ENCODE results near the gene TCERG1L.

The TCERG1L gene

DNA sequence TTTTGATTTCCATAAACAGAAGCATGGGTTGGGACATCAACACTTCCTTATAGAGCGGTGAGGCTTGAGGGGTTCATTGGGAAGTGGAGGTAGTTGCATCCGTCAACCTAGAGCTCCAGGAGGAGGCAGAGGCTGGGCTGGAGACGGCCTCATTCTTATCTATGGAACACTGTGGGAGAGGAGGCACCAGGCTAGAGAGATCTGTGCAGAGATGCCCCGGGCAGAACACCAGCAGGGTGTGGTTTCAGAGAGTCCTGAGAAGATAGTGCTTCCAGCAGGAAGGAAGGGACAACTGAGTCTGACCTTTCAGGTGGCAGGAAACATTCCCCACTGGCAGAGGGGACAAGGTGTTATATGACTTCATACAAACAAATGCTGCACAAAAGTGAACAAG lies 56.7 kb downstream of the TCERG1L start:
- TF ChIP-seq POLR2A (IDR thresholded peaks at IDR 0.05; ENCODE audit: low read depth, low read length), result no peak
- no peak for DNase-seq (ENCODE audit: insufficient read length, low spot score)
- no peak for FAIRE-seq

DNA sequence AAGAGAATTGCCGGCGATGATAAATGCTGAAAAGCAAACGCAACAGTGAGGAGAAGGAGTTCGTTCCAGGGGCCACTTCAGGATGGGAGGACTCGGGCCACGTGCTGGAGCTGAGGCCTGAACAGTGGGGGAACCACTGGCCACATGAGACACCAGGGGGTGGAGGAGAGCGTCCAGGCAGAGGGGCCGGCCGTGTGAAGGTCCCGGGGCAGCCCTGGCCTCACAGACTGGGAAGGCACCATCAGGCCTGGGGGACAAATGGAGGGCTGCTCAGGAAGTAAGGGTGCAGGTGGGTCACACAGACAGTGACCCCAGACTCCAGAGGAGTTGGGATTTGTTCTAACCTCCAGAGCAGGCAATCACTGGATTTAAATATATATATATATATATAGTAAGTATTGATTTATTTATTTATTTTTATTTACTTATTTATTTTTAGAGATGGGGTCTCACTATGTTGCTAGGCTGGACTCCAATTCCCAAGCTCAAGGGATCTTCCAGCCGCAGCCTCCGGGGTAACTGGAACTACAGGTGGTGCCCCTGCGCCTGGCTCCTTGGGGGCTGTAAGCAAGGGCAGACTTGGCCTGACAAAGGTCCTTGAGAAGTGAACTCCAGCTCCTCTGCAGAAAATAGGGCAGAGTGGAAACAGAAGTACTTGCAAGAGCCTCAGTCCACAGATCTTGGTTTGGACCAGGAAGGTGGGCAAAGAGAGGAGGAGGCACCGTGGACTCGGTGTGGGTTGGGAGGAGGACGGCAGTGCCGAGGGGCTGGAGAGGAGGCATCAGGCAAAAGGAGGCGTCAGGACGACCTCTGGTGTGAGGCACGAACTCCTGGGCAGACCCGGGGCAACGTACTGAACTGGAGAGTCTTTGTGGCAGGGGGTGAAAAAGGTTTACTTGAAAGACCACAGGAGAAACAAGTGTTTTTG lies 57.3 kb downstream of the TCERG1L start:
- no peak for FAIRE-seq
- no peak for DNase-seq (ENCODE audit: insufficient read length, low spot score)
- TF ChIP-seq POLR2A (IDR thresholded peaks at IDR 0.05; ENCODE audit: low read depth, low read length), result no peak

DNA sequence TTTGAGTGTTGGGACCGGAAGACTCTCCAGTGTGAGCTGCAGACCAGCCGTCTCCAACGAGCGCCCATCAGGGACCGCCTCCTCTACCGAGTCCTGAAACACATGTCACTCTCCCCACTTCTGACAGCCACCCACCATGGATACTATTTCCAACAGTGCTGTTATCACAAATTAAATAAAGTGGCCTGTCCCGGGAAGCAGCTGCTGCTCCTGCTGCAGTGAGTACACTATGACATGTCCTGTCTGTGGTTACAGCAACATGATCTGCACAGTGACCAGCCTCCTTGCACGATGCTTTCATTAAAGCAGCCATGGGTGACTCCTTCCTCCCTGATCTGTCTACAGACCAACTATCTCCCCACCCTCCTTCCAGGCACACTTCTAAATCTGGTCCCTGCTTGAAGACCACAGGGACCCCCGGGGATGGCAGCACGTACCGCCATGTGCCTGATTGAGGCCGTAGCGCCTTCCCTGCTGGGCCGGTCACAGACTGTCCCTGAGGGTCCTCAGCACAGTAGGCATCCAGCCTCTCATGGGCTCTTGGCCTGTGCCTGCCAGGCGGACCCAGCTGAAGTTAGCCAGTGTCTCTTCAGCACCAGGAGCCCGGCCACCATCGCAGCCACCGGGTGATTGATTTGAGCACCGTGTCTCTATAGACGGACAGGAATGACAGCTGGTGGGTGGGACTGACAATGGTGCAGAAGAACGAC lies 58.8 kb downstream of the TCERG1L start:
- TF ChIP-seq POLR2A (IDR thresholded peaks at IDR 0.05; ENCODE audit: low read depth, low read length), result no peak
- FAIRE-seq (no peak), DNase-seq (ENCODE audit: insufficient read length, low spot score) (no peak)

DNA sequence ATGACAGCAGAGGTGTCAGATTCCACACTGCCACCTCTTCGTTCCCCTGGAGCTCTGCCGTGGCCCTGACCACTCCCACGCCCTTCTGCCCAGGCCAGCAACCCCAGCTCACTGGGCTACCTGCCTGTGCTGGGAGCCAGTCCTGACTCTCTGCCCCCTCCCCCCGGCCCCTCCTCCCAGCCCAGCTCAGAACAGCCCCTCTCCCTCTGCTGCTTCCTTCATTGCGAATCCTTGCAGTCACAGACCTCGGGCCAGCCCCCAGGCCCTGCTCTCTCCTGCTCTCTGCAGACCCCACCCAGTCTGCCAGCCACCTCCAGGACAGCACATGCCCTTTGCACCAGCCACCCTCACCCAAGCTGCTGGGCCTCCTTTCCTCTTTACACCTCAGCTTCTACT lies 60.4 kb downstream of the TCERG1L start:
- DNase-seq (ENCODE audit: insufficient read length, low spot score), result no peak
- FAIRE-seq, result no peak
- TF ChIP-seq POLR2A (IDR thresholded peaks at IDR 0.05; ENCODE audit: low read depth, low read length), result no peak

GRCh38 chr10:131250454-131251145 lies 60.9 kb downstream of the TCERG1L start:
- FAIRE-seq (no peak), DNase-seq (ENCODE audit: insufficient read length, low spot score) (no peak)
- no peak for TF ChIP-seq POLR2A (IDR thresholded peaks at IDR 0.05; ENCODE audit: low read depth, low read length)

- FAIRE-seq, result no peak
- no peak for DNase-seq (ENCODE audit: insufficient read length, low spot score)
- TF ChIP-seq POLR2A (IDR thresholded peaks at IDR 0.05; ENCODE audit: low read depth, low read length), result no peak
Observed at GRCh38 chr10:131249955-131250344, 61.6 kb downstream of the TCERG1L start.

GRCh38 chr10:131249238-131249954 lies 62.1 kb downstream of the TCERG1L start:
- FAIRE-seq (no peak), DNase-seq (ENCODE audit: insufficient read length, low spot score) (no peak)
- TF ChIP-seq POLR2A (IDR thresholded peaks at IDR 0.05; ENCODE audit: low read depth, low read length), result no peak

DNA sequence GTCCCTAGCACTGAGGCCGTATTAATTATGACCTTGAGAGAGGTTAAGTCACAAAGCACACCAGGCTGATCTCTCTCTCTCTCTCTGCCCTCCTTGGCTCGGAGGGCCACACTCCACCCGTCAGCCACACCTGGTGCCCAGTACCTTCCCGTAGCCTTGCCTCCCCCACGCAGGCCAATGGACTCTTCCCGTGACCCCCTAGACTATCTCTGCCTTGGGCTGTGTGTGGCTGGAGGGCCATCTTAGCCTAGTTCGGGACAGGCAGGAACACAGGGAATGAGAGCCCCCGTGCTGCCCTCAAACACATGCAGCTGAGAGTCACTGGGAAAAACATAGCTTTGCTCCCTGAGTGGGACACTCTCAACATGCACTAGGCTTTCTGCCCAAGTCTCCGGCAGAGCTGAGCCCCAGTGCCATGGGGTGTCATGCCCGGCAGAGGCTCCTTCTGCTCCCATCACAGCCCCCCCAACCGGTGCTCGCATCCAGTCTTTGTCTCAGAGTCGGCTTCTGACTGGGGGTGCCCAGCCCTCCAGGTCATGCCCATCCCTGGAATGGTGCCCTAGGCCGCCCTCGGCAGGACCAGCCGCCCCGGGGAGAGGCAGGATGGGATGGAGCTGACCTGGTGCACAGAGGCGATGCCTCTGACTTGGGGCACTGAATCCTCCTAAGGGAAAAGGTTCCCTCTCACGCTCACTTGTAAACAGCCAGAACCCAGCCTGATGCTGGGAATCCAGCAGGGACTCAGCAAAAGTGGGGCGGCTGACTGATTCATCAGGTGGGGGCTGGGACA lies 63.0 kb downstream of the TCERG1L start:
- TF ChIP-seq POLR2A (IDR thresholded peaks at IDR 0.05; ENCODE audit: low read depth, low read length), result no peak
- DNase-seq (ENCODE audit: insufficient read length, low spot score) (no peak), FAIRE-seq (no peak)

DNA sequence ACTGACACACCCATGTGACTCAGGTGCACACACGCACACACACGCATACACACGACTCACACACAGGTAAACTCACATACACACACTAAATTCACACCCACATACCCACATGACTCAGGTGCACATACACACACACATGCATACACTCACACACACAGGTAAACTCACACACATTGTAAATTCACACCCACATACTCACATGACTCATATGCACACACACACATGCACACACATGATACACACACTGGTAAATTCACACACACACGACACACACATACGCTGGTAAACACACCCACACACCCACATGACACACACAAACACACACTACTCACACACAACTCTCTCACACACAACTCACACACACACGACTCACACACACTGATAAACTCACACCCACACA lies 63.6 kb downstream of the TCERG1L start:
- FAIRE-seq (no peak), DNase-seq (ENCODE audit: insufficient read length, low spot score) (no peak)
- TF ChIP-seq POLR2A (IDR thresholded peaks at IDR 0.05; ENCODE audit: low read depth, low read length), result no peak

DNA sequence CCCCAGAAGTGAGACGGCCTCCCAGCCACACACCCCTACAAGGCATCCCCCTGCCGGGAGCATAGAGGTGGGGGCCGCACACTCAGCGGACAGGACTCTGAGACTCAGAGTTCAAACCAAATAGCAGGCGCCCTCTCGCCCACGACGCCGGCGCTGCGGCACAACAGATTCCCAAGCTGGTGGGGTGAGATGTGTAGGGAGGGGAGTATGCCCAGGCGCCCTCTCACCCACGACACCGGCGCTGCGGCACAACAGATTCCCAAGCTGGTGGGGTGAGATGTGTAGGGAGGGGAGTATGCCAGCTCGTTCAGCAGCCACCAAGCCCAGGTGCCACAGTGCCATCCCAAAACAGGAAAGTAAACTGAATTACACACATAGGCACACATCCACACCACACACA lies 64.7 kb downstream of the TCERG1L start:
- FAIRE-seq, result no peak
- no peak for DNase-seq (ENCODE audit: insufficient read length, low spot score)
- no peak for TF ChIP-seq POLR2A (IDR thresholded peaks at IDR 0.05; ENCODE audit: low read depth, low read length)

DNA sequence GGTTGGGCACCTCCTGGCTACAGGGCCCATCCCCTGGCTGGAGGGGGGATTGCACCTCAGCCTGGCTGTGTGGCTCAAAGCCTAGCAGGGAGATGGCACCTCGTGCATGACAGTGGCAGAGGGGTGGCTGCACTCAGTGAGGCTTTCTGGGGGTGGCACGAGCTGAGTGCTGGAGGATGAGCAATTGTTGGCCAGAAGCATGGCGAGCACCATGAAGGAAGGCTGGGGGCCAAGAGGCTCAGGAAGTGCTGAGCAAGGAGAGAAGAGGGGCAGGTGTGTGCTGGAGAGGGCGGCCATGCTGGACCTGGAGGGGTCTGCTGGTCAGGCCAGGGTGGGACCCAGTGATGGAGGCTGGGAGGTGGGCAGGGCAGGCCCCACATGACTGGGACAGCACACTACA lies 65.4 kb downstream of the TCERG1L start:
- TF ChIP-seq POLR2A (IDR thresholded peaks at IDR 0.05; ENCODE audit: low read depth, low read length), result no peak
- DNase-seq (ENCODE audit: insufficient read length, low spot score), result no peak
- FAIRE-seq, result no peak

DNA sequence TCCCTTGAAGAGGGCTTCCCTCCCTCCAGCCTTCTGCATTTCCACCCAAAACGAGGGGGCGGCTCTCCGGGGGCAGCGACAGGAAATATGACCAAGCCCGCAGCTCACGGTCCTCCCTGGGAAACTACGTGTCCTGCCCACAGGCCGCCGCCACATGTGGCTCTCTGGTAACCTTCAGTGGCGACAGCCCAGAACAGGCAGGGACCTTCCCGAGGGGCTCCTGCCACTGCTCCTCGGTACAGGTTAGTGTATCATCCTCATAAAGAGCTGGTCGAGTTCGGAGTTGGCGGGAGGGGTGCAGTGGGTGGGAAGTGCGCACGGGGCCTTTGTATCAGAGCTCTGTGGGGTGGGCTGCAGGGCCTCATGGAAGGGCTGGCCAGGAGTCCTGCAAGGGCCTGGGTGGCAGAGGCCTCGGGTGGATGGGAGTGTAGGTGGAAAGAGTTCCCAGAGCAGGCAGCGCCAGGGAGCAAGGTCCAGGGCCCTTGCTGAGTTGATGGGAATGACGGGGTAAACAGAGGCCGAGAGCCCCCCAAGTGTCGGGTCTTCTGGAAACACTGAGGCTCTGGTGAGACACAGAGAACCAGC lies 66.0 kb downstream of the TCERG1L start:
- TF ChIP-seq POLR2A (IDR thresholded peaks at IDR 0.05; ENCODE audit: low read depth, low read length), result no peak
- DNase-seq (ENCODE audit: insufficient read length, low spot score) (no peak), FAIRE-seq (no peak)

GRCh38 chr10:131244836-131245235 lies 66.7 kb downstream of the TCERG1L start:
- DNase-seq (ENCODE audit: insufficient read length, low spot score), result no peak
- no peak for TF ChIP-seq POLR2A (IDR thresholded peaks at IDR 0.05; ENCODE audit: low read depth, low read length)
- FAIRE-seq, result no peak
